K562 (cell line): ENCODE measurements around the gene LINC00305. TPM values are rescaled to one million over a fixed set of nuclear protein-coding genes. Genes with fewer than 3 reads are reported as not detected.

ENCODE experiments used
- ATAC-seq: fragments of 200-7000 bp; cut with Tn5 transposase; 3 replicates; pipeline ENCODE4 v1.9.1; 2020; ENCODE audit warnings: moderate library complexity
- BruUV-seq: library from RNA; stranded (reverse); fragments of 400-500 nt; replicated peaks from 2 replicates; lab custom pipeline; 2021; lab: Mats Ljungman, UMichigan
- CTCF ChIA-PET: fragments of 300-600 bp; formaldehyde crosslinking; extraction: SDS; loops from one replicate; lab custom pipeline; 2021; ENCODE audit warnings: low intra/inter-chr PET ratio; lab: Yijun Ruan, JAX
- POLR2A ChIA-PET: fragments of 300-600, 350-650 bp; sonication (Branson Sonifier 250); formaldehyde crosslinking; extraction: SDS; loops from one replicate; lab custom pipeline; 2021; ENCODE audit warnings: antibody characterized with exemption, inconsistent platforms; lab: Yijun Ruan, JAX
- DNase-seq, 4 experiments: peaks; one replicate each; pipeline versions ENCODE4 v3.0.0 to v3.0.0-alpha.2; 2011 to 2018; ENCODE audit warnings: low spot score in 3 of 4, mixed read lengths in 3 of 4; ENCODE audit errors: extremely low read depth in 1 of 4
- FAIRE-seq: peaks from 2 replicates; lab custom pipeline; 2011; peaks lifted over from hg19 to GRCh38; lab: Jason Lieb, UNC
- H2AFZ ChIP-seq: 2 replicates; pipeline ENCODE4 v1.6.0; 2011; ENCODE audit warnings: low read depth, low read length, control low read depth, inconsistent platforms
- H3K27ac ChIP-seq: fragments of 200-600 bp; 3 replicates; pipeline ENCODE4 v1.8.0; 2011; ENCODE audit warnings: low read depth, mild to moderate bottlenecking, control low read depth, inconsistent platforms, low read length, moderate library complexity, mixed read lengths; ENCODE audit errors: extremely low read depth
- H3K27me3 ChIP-seq, 2 experiments: fragments of 300-600 bp in 1 of 2; 2 replicates in 1 of 2; 3 replicates in 1 of 2; pipeline versions ENCODE4 v1.6.0 to v1.8.0; 2011; ENCODE audit warnings: inconsistent platforms in 2 of 2, low read length in 2 of 2, mild to moderate bottlenecking in 1 of 2, mixed read lengths in 1 of 2, moderate library complexity in 1 of 2; ENCODE audit not compliant: control insufficient read depth in 2 of 2, insufficient read depth in 2 of 2
- H3K36me3 ChIP-seq: fragments of 300-600 bp; 3 replicates; pipeline ENCODE4 v1.8.0; 2011; ENCODE audit warnings: mild to moderate bottlenecking, low read length, inconsistent platforms; ENCODE audit not compliant: control insufficient read depth, insufficient read depth
- H3K4me1 ChIP-seq, 2 experiments: fragments of 200-600 bp in 1 of 2; replicated peaks in 1 of 2; 2 replicates in 1 of 2; 3 replicates in 1 of 2; pipeline versions ENCODE4 v1.5.1 to v1.8.0; 2011; ENCODE audit warnings: inconsistent platforms in 2 of 2, low read length in 2 of 2, mild to moderate bottlenecking in 1 of 2, mixed read lengths in 1 of 2, moderate library complexity in 1 of 2; ENCODE audit not compliant: control insufficient read depth in 2 of 2, insufficient read depth in 2 of 2
- H3K4me2 ChIP-seq: 2 replicates; pipeline ENCODE4 v1.6.1; 2011; ENCODE audit warnings: low read length, control low read depth, inconsistent platforms, mixed read lengths; ENCODE audit not compliant: insufficient read depth
- H3K4me3 ChIP-seq: fragments of 200-600 bp; sonication (generic), shearing (Covaris generic); 2 replicates; pipeline ENCODE4 v1.5.1; 2016; ENCODE audit warnings: control low read depth, inconsistent platforms
- H3K79me2 ChIP-seq: fragments of 200-600 bp; 3 replicates; pipeline ENCODE4 v1.8.0; 2011; ENCODE audit warnings: low read length, inconsistent platforms; ENCODE audit not compliant: control insufficient read depth, insufficient read depth
- H3K9ac ChIP-seq, 2 experiments: 2 replicates each; pipeline versions ENCODE4 v1.6.0 to v1.6.1; 2011; ENCODE audit warnings: low read depth in 2 of 2, low read length in 2 of 2, control low read depth in 1 of 2, inconsistent platforms in 1 of 2, mild to moderate bottlenecking in 1 of 2, mixed read lengths in 1 of 2; ENCODE audit not compliant: insufficient read depth in 1 of 2
- H3K9me1 ChIP-seq: one replicate; pipeline ENCODE4 v1.6.0; 2011; ENCODE audit warnings: inconsistent platforms, mild to moderate bottlenecking, low read length, moderate library complexity; ENCODE audit not compliant: control insufficient read depth, insufficient read depth
- H3K9me3 ChIP-seq: replicated peaks from 2 replicates; pipeline ENCODE4 v1.5.1; 2011; ENCODE audit warnings: low read depth, low read length, inconsistent platforms; ENCODE audit not compliant: control insufficient read depth, insufficient read depth
- H4K20me1 ChIP-seq: replicated peaks from 2 replicates; pipeline ENCODE4 v1.6.1; 2011; ENCODE audit warnings: low read length, inconsistent platforms, mixed read lengths; ENCODE audit not compliant: control insufficient read depth, insufficient read depth
- CAMTA2 ChIP-seq: fragments of 250-450 bp; sonication (Bioruptor Pico); conservative IDR thresholded peaks from 2 replicates; pipeline ENCODE4 v1.5.1; 2022
- HDGF ChIP-seq: fragments of 450-650 bp; IDR thresholded peaks from 2 replicates; pipeline ENCODE4 v1.6.1; 2016
- HSF4 ChIP-seq: fragments of 250-450 bp; sonication (Bioruptor Pico); IDR thresholded peaks from 2 replicates; pipeline ENCODE4 v2.1.2; 2022; ENCODE audit warnings: mild to moderate bottlenecking, moderate library complexity, borderline replicate concordance
- KAT8 ChIP-seq: fragments of 450-650 bp; IDR thresholded peaks from 2 replicates; pipeline ENCODE4 v1.6.1; 2016; ENCODE audit warnings: low read depth, mild to moderate bottlenecking
- KLF16 ChIP-seq: IDR thresholded peaks from 2 replicates; pipeline ENCODE4 v1.6.1; 2016; ENCODE audit warnings: antibody characterized with exemption
- MTA2 ChIP-seq: fragments of 450-650 bp; IDR thresholded peaks from 2 replicates; pipeline ENCODE4 v1.6.1; 2016; ENCODE audit warnings: low read depth
- MTA3 ChIP-seq: fragments of 450-650 bp; formaldehyde crosslinking; IDR thresholded peaks from 2 replicates; pipeline ENCODE4 v1.6.1; 2017; ENCODE audit warnings: mild to moderate bottlenecking, borderline replicate concordance
- PHTF2 ChIP-seq: fragments of 250-450 bp; sonication (Bioruptor Pico); IDR thresholded peaks from 2 replicates; pipeline ENCODE4 v1.5.0; 2021; ENCODE audit warnings: mild to moderate bottlenecking
- PURB ChIP-seq: sonication (generic); formaldehyde crosslinking; IDR thresholded peaks from 2 replicates; pipeline ENCODE4 v1.9.0; 2021; ENCODE audit warnings: low read depth, mild to moderate bottlenecking, missing genetic modification reagents
- THRAP3 ChIP-seq: fragments of 450-650 bp; IDR thresholded peaks from 2 replicates; pipeline ENCODE4 v1.6.1; 2016; ENCODE audit warnings: mild to moderate bottlenecking, inconsistent platforms, borderline replicate concordance
- ZNF217 ChIP-seq: sonication (generic); formaldehyde crosslinking; IDR thresholded peaks from 2 replicates; pipeline ENCODE4 v1.8.0; 2022; ENCODE audit warnings: mild to moderate bottlenecking, missing genetic modification reagents
- ZNF224 ChIP-seq: sonication (generic); formaldehyde crosslinking; IDR thresholded peaks from 2 replicates; pipeline ENCODE4 v1.8.0; 2022; ENCODE audit warnings: mild to moderate bottlenecking, missing genetic modification reagents
- ZNF764 ChIP-seq: fragments of 250-450 bp; sonication (Bioruptor Pico); IDR thresholded peaks from 2 replicates; pipeline ENCODE4 v1.4.0; 2020; ENCODE audit warnings: low read depth, mild to moderate bottlenecking, moderate library complexity
- WGBS: fragments of 100-300 bp; shearing (Covaris generic); methylation state at CpG from one replicate; pipeline ENCODE4 v1.1.6; 2016; ENCODE audit warnings: low coverage, mixed read lengths; ENCODE audit not compliant: insufficient coverage; ENCODE audit errors: missing lambda C conversion rate; 5-methylcytosine and 5-hydroxymethylcytosine counted together
- in situ Hi-C: fragments of 300-500 bp; cut with MboI; formaldehyde crosslinking; loops from 4 replicates; pipeline ENCODE4 v1.15.0; 2018; ENCODE audit warnings: inconsistent platforms, mixed read lengths
- intact Hi-C: fragments of 100-400 bp; cut with micrococcal nuclease; formaldehyde crosslinking; loops from 2 replicates; pipeline ENCODE4 v1.14.2; 2022
- polyA plus RNA-seq, 8 experiments: library from polyadenylated mRNA; depleted of rRNA in 4 of 8; stranded (reverse) in 5 of 8; unstranded in 3 of 8; fragments of >200 nt; fragmentation: Nextera tagmentation in 2 of 8; fragmentation: Illumina TruSeq in 1 of 8; extraction: Ambion mirVana in 2 of 8; extraction: Trizol in 1 of 8; gene quantifications; 2 replicates each; pipeline versions ENCODE4 v1.2.1 to v1.2.3, GENCODE V29; 2011 to 2014; ENCODE audit warnings: inconsistent platforms in 1 of 8, missing spikeins in 1 of 8
- total RNA-seq, 7 experiments: library from RNA; depleted of rRNA in 6 of 7; stranded (reverse); fragments of >200 nt in 6 of 7; fragmentation: Illumina TruSeq in 2 of 7; extraction: Trizol in 2 of 7; gene quantifications; 2 replicates each; pipeline versions ENCODE4 v1.2.1 to v1.2.3, GENCODE V29; 2011 to 2021; ENCODE audit warnings: low replicate concordance in 1 of 7

LINC00305 gene
- total and polyA plus RNA-seq, 9 of the 15 experiments (the other 6 are each of a cell fraction or from before 2014, with no cell fraction given), result not detected

GRCh38 chr18:64083916-64084315 lies 65.0 kb downstream of the LINC00305 start:
- ChIA-PET POLR2A (no interaction called here), CTCF (no interaction called here)
- Histone ChIP-seq H3K9ac (no peak overlapping the region), H2AFZ (no peak overlapping the region), H3K4me1 (no peaks in the 10 kb centered on the region), H4K20me1 (no peaks in the 10 kb centered on the region), H3K9me1 (no peaks in the 10 kb centered on the region), H3K27ac (no peak overlapping the region), H3K36me3 (no peaks in the 10 kb centered on the region), H3K9me3 (no peaks in the 10 kb centered on the region), H3K4me2 (no peak overlapping the region), H3K27me3 (no peaks in the 10 kb centered on the region), H3K79me2 (no peaks in the 10 kb centered on the region), H3K4me3 (no peak overlapping the region)
- TF ChIP-seq ZNF764 (CRISPR knock-in tag), result no peak
- TF ChIP-seq MTA3, result no peak
- TF ChIP-seq CAMTA2 (CRISPR knock-in tag), result no peak
- no peak for TF ChIP-seq THRAP3
- no peak for TF ChIP-seq ZNF217
- no peak for TF ChIP-seq PHTF2 (CRISPR knock-in tag)
- TF ChIP-seq ZNF224, result no peak
- TF ChIP-seq MTA2, result no peak
- FAIRE-seq (no peak), ATAC-seq (no peak), DNase-seq (no peak)
- in situ Hi-C loops (no loop called here), intact Hi-C loops (no loop called here)
- no TSS peak for BruUV-seq
- WGBS, result 0% methylated on average over 1 of the region's 1 CpG

- no peak for TF ChIP-seq PURB
- no peak for TF ChIP-seq KAT8
- no peak for TF ChIP-seq HSF4 (CRISPR knock-in tag)
- TF ChIP-seq KLF16, result no peak
- TF ChIP-seq HDGF, result no peak
- TF ChIP-seq, all 486 proteins: peak for 0
- Histone ChIP-seq H3K27me3 (no peaks in the 10 kb centered on the region), H4K20me1 (no peaks in the 10 kb centered on the region), H3K9ac (no peak overlapping the region), H3K9me1 (no peaks in the 10 kb centered on the region), H3K9me3 (no peaks in the 10 kb centered on the region), H3K4me3 (no peak overlapping the region), H3K79me2 (no peaks in the 10 kb centered on the region), H2AFZ (no peak overlapping the region), H3K36me3 (no peaks in the 10 kb centered on the region), H3K27ac (no peak overlapping the region), H3K4me2 (no peak overlapping the region), H3K4me1 (no peaks in the 10 kb centered on the region)
- intact Hi-C loops (no loop called here), in situ Hi-C loops (no loop called here)
- FAIRE-seq (no peak), DNase-seq (no peak), ATAC-seq (no peak)
- CTCF ChIA-PET, result no interaction called here
- no TSS peak for BruUV-seq
- POLR2A ChIA-PET, result no interaction called here
Observed at GRCh38 chr18:64082513-64082912, 66.4 kb downstream of the LINC00305 start.
